Measurements from ENCODE around the gene LRRC4.
A peak's percentile ranks its signal among the peaks of the same experiment; 100 is the strongest.

The LRRC4 gene

DNA sequence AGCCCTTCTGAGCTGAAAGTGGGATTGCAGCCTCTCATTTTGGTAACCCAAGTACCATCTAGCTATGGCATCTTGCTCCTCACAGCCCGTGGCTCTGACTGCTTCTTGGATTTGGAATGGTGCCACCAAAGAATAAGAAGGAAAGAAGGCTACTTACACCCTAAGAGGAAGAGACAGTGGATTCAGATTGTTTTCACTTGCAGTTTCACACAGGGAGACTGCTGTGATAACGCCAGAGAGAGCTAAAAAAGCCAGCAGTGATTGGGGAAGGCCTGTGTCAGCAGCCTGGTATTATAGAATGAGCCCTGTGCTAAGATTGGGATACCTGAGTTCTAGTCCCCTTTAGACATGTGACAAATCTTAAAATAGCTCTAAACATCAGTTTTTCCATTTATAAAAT is 3.6 kb upstream of the LRRC4 start:
- no peak for DNase-seq
- in situ Hi-C loops (cut with MboI; ENCODE audit: low pct_unique_long_range_greater_than_20kb, low sequenced_read_pairs), result no loop called here

GRCh38 chr7:128033246-128033645 is 2.0 kb upstream of the LRRC4 start:
- DNase-seq, result no peak
- in situ Hi-C loops (cut with MboI; ENCODE audit: low pct_unique_long_range_greater_than_20kb, low sequenced_read_pairs), result no loop called here

GRCh38 chr7:128032605-128033235 is 1.5 kb upstream of the LRRC4 start:
- DNase-seq, result no peak
- in situ Hi-C loops (cut with MboI; ENCODE audit: low pct_unique_long_range_greater_than_20kb, low sequenced_read_pairs), result no loop called here

- DNase-seq, result no peak
- in situ Hi-C loops (cut with MboI; ENCODE audit: low pct_unique_long_range_greater_than_20kb, low sequenced_read_pairs), result no loop called here
Measured at GRCh38 chr7:128031901-128032604, 816 bp upstream of the LRRC4 start.

DNA sequence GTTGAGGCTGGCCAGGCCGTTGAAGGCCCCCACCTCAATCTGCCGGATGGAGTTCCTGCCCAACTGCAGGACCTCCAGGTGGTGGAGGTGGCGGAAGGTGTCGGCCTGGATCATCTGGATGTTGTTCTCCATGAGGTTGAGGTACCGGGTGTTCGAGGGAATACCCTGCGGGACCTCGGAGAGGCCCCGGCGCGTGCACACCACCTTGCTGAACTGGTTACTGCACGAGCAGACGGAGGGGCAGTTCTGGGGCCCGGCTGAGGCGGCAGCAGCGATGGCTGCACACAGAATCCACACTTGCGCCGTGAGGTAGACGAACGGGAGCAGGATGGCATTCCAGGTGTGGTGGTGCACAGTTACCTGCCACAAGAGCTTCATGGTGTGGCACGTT is 979 bp downstream of the LRRC4 start:
- in situ Hi-C loops (cut with MboI; ENCODE audit: low pct_unique_long_range_greater_than_20kb, low sequenced_read_pairs), result no loop called here
- no peak for DNase-seq

DNA sequence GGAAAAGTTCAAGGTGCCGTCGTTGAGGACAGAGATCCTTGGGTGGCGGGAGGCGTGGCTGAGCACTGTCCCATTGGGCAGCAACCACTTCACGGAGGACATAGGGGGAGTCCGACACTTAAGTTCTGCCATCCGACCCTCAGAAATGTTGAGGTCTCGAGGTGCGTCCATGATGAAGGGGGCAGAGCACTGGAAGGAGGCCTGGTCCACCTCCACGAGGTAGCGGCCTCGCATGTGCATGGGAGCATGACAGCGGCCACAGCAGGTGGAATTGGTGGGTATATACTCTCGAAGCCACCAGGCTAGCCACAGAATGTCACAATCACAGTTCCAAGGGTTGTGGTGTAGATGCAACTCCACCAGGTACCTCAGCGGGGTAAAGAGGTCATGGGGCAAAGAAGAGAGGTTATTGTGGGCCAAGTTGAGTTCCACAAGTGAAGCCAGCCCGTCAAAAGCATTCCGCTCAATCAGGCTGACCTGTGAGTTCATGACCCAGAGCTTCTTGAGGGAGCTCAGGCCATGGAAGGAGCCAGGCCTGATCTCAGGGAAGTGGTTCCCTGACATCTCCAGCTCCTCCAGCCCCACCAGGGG is 1.7 kb downstream of the LRRC4 start:
- in situ Hi-C loops (cut with MboI; ENCODE audit: low pct_unique_long_range_greater_than_20kb, low sequenced_read_pairs), result no loop called here
- DNase-seq, result no peak

DNA sequence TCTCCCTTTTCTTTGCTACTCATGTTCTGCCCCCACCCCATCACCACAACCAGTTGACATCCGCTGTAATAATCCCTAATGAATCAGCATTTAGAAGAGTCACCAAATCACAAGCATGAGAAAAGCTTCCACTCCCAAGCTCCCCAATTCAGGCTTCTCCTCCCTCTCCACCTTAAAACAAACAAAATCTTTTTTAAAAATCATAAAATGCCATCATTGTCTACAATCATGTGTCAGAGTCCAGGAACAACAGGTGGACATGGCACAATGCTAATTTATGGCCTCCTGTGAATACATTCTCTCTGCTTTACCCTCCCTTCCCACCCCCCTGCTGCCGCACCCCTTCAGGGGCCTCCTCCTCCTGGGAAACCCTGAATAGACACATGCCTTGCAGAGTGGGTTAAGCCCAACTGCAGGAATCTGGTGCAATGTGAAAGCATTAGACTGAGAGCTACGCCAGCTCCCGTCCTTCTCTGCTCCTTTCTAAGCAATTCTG is 3.7 kb downstream of the LRRC4 start:
- DNase-seq, result no peak
- in situ Hi-C loops (cut with MboI; ENCODE audit: low pct_unique_long_range_greater_than_20kb, low sequenced_read_pairs), result no loop called here

- in situ Hi-C loops (cut with MboI; ENCODE audit: low pct_unique_long_range_greater_than_20kb, low sequenced_read_pairs), result no loop called here
- no peak for DNase-seq
Measured at GRCh38 chr7:128026551-128026950, 4.7 kb downstream of the LRRC4 start.

GRCh38 chr7:128025819-128026218 is 5.4 kb downstream of the LRRC4 start:
- in situ Hi-C loops (cut with MboI; ENCODE audit: low pct_unique_long_range_greater_than_20kb, low sequenced_read_pairs), result no loop called here
- DNase-seq, result no peak

DNA sequence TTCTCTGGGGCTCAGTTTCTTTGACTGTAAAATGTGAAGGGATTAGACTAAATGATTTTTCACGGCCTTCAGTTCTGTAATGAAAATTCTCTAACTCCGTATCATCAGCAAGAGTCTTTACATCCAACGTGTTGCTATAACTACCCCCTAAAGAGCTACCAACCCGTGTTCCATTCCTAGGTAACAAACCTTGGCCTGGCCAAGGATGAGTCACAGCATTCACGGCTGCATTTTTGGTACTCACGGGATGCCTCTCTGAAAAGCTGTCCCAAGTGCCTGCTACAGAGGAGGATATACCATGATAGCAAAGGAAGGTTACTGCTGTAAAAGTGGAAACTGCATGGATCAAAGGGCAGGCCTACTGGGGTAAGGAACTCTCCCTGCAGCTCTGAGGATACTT is 5.9 kb downstream of the LRRC4 start:
- DNase-seq, result no peak
- in situ Hi-C loops (cut with MboI; ENCODE audit: low pct_unique_long_range_greater_than_20kb, low sequenced_read_pairs), result no loop called here

DNA sequence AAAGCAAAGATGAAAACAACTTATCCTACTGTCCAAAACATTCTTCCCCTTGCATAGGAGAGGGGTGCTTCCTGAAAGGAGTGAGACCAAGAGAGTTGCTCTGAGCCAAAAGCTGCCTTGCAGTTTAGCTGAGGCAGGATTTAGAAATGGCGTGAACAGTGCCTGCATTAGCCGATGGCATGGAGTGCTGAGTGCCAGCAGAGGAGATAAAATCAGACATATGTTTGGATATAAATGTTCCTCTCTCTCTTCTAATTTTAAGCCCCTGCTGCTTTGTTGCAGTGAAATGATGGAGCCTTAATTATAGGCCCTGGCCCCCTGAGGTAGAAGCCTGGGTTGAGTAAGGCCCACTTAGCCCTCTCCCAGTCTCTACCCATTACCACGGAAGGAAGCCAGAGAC is 7.1 kb downstream of the LRRC4 start:
- in situ Hi-C loops (cut with MboI; ENCODE audit: low pct_unique_long_range_greater_than_20kb, low sequenced_read_pairs), result no loop called here
- DNase-seq, result no peak

- DNase-seq, result peak; percentile 57
- in situ Hi-C loops (cut with MboI; ENCODE audit: low pct_unique_long_range_greater_than_20kb, low sequenced_read_pairs), result no loop called here
Measured at GRCh38 chr7:128022631-128023532, 8.4 kb downstream of the LRRC4 start.

- in situ Hi-C loops (cut with MboI; ENCODE audit: low pct_unique_long_range_greater_than_20kb, low sequenced_read_pairs), result no loop called here
- no peak for DNase-seq
Measured at GRCh38 chr7:128021366-128021765, 9.9 kb downstream of the LRRC4 start.

- peak; percentile 23 for DNase-seq
- in situ Hi-C loops (cut with MboI; ENCODE audit: low pct_unique_long_range_greater_than_20kb, low sequenced_read_pairs), result no loop called here
Measured at GRCh38 chr7:128020159-128020558, 11.1 kb downstream of the LRRC4 start.

- in situ Hi-C loops (cut with MboI; ENCODE audit: low pct_unique_long_range_greater_than_20kb, low sequenced_read_pairs), result no loop called here
- DNase-seq, result no peak
Measured at GRCh38 chr7:128019288-128019687, 11.9 kb downstream of the LRRC4 start.

GRCh38 chr7:128017862-128018845 is 13.1 kb downstream of the LRRC4 start:
- in situ Hi-C loops (cut with MboI; ENCODE audit: low pct_unique_long_range_greater_than_20kb, low sequenced_read_pairs), result no loop called here
- no peak for DNase-seq

DNA sequence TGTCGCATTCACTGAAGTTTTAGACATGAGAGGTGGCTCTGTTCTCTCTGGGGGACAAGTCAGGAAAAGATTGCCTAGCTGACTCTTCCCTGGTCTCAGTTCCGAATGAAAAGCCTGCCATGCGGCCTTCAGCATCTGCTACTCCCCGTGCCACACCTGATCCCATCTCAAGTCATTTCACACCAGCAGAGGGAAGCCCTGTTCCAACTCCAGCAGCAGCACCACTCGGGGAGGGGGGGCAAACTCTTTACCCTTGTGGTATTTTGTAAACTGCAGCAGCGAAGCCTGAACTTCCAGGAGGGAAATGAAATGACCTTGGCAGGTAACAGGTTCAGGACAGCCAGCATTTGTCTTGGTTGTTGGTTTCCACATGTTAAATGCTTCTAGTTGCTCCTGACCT is 13.8 kb downstream of the LRRC4 start:
- in situ Hi-C loops (cut with MboI; ENCODE audit: low pct_unique_long_range_greater_than_20kb, low sequenced_read_pairs), result no loop called here
- DNase-seq, result no peak

GRCh38 chr7:128014811-128015210 is 16.4 kb downstream of the LRRC4 start:
- DNase-seq, result no peak
- in situ Hi-C loops (cut with MboI; ENCODE audit: low pct_unique_long_range_greater_than_20kb, low sequenced_read_pairs), result no loop called here
